Smooth muscle cell (in vitro differentiated cells): Measurements from ENCODE around the gene ANKRD63. TPM values are rescaled to one million over a fixed set of nuclear protein-coding genes. Genes with fewer than 3 reads are reported as not detected.

Source experiments
- DNase-seq: peaks from one replicate; lab custom pipeline; 2025; ENCODE audit not compliant: unreplicated experiment; lab: John Stamatoyannopoulos, UW
- H2AFZ ChIP-seq: fragments of 200-600 bp; sonication (generic); 2 replicates; pipeline ENCODE4 v1.6.0; 2016; ENCODE audit warnings: antibody characterized with exemption, low read depth, mild to moderate bottlenecking
- H3F3A ChIP-seq: fragments of 200-600 bp; sonication (generic); 2 replicates; pipeline ENCODE4 v1.6.0; 2017; ENCODE audit warnings: antibody characterized with exemption, low read depth
- H3K27ac ChIP-seq: fragments of 200-600 bp; sonication (generic); 2 replicates; pipeline ENCODE4 v1.5.1; 2016; ENCODE audit warnings: low read depth, mild to moderate bottlenecking
- H3K27me3 ChIP-seq: fragments of 200-600 bp; sonication (generic); 2 replicates; pipeline ENCODE4 v1.6.1; 2016; ENCODE audit warnings: low read depth, mild to moderate bottlenecking
- H3K36me3 ChIP-seq: fragments of 200-600 bp; sonication (generic); 2 replicates; pipeline ENCODE4 v1.5.1; 2016; ENCODE audit warnings: low read depth
- H3K4me1 ChIP-seq: fragments of 200-600 bp; sonication (generic); 2 replicates; pipeline ENCODE4 v1.5.1; 2016; ENCODE audit warnings: low read depth
- H3K4me2 ChIP-seq: fragments of 200-600 bp; sonication (generic); 2 replicates; pipeline ENCODE4 v1.6.0; 2016; ENCODE audit warnings: mild to moderate bottlenecking
- H3K4me3 ChIP-seq: fragments of 200-600 bp; sonication (generic); 2 replicates; pipeline ENCODE4 v1.5.1; 2016; ENCODE audit warnings: mild to moderate bottlenecking
- H3K79me2 ChIP-seq: fragments of 200-600 bp; sonication (generic); 2 replicates; pipeline ENCODE4 v1.6.0; 2016; ENCODE audit warnings: low read depth, mild to moderate bottlenecking
- H3K9ac ChIP-seq: fragments of 200-600 bp; sonication (generic); 2 replicates; pipeline ENCODE4 v1.6.0; 2016; ENCODE audit warnings: low read depth
- H3K9me3 ChIP-seq: fragments of 200-600 bp; sonication (generic); replicated peaks from 2 replicates; pipeline ENCODE4 v1.5.1; 2016; ENCODE audit warnings: low read depth
- H4K20me1 ChIP-seq: fragments of 200-600 bp; sonication (generic); 2 replicates; pipeline ENCODE4 v1.6.0; 2016; ENCODE audit warnings: low read depth
- WGBS: methylation state at CpG from one replicate; pipeline ENCODE4 v1.1.7; 2016; ENCODE audit warnings: low lambda C conversion rate; 5-methylcytosine and 5-hydroxymethylcytosine counted together
- polyA plus RNA-seq: library from polyadenylated mRNA; unstranded; fragments of >200 nt; fragmentation: Nextera tagmentation; extraction: Ambion mirVana; gene quantifications from 2 replicates; pipeline ENCODE4 v1.2.1, GENCODE V29; 2016
- total RNA-seq: library from RNA; depleted of rRNA; stranded (reverse); fragments of >200 nt; gene quantifications from 2 replicates; pipeline ENCODE4 v1.2.3, GENCODE V29; 2014
- TF ChIP-seq, protein P1 (sequence below): fragments of 200-600 bp; sonication (generic); IDR thresholded peaks from 2 replicates; pipeline ENCODE4 v1.5.1; 2017; ENCODE audit warnings: borderline replicate concordance, mild to moderate bottlenecking, antibody characterized with exemption; ENCODE audit not compliant: insufficient read depth, poor library complexity, severe bottlenecking

Gene ANKRD63
- total and polyA plus RNA-seq, 2 experiments from 2014 or later: not detected

DNA sequence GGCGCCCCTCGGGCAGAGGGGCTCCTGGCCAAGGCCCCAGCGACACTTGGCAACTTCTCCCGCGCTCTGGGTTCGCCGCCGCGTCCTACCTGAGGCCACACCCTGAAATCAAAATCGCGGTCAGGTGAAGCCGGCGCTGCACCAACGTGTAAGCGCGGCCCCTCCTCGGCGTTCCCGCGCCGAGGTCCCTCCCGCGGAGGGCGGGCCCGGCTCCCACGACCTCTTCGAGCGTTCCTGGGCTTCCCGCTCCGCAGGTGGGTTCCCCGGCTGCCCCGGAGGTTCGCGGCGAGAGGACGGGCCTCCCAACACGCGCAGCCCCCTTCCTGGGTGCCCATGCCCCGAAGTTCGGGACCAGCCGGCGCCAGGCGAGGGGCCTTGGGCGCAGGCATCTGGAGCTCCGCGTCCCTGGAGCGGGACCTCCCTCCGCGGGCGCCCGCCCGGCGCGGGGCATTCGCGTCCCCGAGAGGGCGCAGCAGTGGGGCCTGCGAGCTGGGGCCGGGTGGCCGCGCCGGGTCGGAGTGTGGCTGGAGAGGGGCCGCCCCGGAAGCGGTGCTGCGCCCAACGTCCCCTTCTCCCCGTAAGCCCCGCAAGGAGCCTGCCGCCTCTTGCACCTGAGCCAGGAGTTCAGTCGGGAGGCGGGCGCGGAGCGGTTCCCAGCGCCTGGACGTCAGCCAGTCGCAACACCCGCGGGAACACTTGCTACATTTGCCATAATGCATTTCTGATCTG lies 30.3 kb downstream of the ANKRD63 start:
- H3K9me3 ChIP-seq: no peaks in the 10 kb centered on the region
- H3K27ac ChIP-seq: no peak overlapping the region
- WGBS: 1% methylated on average over 71 of the region's 82 CpGs
- TF ChIP-seq, protein P1, sequence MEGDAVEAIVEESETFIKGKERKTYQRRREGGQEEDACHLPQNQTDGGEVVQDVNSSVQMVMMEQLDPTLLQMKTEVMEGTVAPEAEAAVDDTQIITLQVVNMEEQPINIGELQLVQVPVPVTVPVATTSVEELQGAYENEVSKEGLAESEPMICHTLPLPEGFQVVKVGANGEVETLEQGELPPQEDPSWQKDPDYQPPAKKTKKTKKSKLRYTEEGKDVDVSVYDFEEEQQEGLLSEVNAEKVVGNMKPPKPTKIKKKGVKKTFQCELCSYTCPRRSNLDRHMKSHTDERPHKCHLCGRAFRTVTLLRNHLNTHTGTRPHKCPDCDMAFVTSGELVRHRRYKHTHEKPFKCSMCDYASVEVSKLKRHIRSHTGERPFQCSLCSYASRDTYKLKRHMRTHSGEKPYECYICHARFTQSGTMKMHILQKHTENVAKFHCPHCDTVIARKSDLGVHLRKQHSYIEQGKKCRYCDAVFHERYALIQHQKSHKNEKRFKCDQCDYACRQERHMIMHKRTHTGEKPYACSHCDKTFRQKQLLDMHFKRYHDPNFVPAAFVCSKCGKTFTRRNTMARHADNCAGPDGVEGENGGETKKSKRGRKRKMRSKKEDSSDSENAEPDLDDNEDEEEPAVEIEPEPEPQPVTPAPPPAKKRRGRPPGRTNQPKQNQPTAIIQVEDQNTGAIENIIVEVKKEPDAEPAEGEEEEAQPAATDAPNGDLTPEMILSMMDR: no peak
- H3K79me2 ChIP-seq: no peaks in the 10 kb centered on the region
- peak overlapping the region; percentile 65 for H2AFZ ChIP-seq
- H3K36me3 ChIP-seq: no peaks in the 10 kb centered on the region
- H4K20me1 ChIP-seq: no peaks in the 10 kb centered on the region
- H3K4me2 ChIP-seq: peak overlapping the region; percentile 96
- no peak for DNase-seq
- no peak overlapping the region for H3K9ac ChIP-seq
- H3K27me3 ChIP-seq: peaks cover 52% of the 10 kb centered on the region
- peak overlapping the region; percentile 66 for H3K4me3 ChIP-seq
- H3K4me1 ChIP-seq: peaks cover 7% of the 10 kb centered on the region
- H3F3A ChIP-seq: no peaks in the 10 kb centered on the region

DNA sequence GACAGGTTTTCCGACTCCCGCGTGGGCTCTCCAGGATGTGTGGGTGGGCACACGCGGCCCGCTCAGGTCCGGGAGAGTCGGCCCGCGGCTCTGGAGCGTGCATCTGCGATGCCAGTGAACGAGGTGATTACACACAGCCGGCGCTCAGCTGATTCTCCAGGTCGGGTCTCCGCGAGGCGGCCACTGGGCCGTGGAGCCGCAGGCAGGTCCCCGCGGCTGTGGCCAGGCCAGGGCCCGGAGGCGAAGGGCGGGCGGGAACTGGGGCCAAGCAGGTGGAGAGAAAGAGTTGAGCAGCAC lies 30.8 kb downstream of the ANKRD63 start:
- Histone ChIP-seq H3K9ac (no peak overlapping the region), H3K27me3 (peaks cover 52% of the 10 kb centered on the region), H3K4me2 (peak overlapping the region; percentile 96), H2AFZ (no peak overlapping the region), H3K36me3 (no peaks in the 10 kb centered on the region), H3K27ac (no peak overlapping the region), H4K20me1 (no peaks in the 10 kb centered on the region), H3K4me1 (peaks cover 7% of the 10 kb centered on the region), H3K4me3 (peak overlapping the region; percentile 66), H3K9me3 (no peaks in the 10 kb centered on the region), H3F3A (no peaks in the 10 kb centered on the region), H3K79me2 (no peaks in the 10 kb centered on the region)
- DNase-seq: no peak
- TF ChIP-seq, protein P1: no peak
- WGBS: 31% methylated on average over 21 of the region's 27 CpGs

DNA sequence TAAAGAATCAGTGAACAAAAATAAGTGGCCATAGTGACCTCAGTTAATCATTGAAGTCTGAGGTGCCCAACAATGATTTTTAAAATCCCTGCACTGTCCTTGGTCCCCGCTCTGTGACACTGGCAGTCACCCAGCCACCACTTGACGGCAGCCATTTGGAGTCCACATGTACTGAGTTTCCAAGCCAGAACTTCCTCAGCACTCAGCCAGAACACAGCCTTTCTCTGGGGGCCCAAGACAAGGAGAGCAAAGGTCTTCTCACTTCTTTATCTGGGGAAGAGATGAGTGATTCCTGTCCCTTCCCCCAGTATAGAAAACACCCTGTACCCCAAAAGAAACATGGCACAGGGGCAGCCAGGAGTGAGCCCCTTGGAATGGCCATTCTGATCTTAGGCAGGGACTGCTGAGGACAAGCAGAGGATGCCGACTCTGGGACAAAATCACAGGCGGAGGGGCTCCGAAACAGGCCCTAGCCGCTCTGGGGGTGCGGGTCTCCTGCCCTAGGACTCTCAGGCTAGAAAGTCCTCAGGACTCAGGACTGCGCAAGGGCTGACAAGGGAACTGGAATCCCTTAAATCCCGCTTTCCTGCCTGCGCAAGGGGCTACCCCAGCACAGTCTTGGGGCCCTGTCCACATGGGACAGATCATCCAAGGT lies 31.3 kb downstream of the ANKRD63 start:
- Histone ChIP-seq H3K79me2 (no peaks in the 10 kb centered on the region), H3K4me1 (peaks cover 7% of the 10 kb centered on the region), H3K36me3 (no peaks in the 10 kb centered on the region), H3K9ac (no peak overlapping the region), H3K4me3 (peak overlapping the region; percentile 66), H2AFZ (no peak overlapping the region), H4K20me1 (no peaks in the 10 kb centered on the region), H3K4me2 (peak overlapping the region; percentile 96), H3K27ac (no peak overlapping the region), H3K27me3 (peaks cover 52% of the 10 kb centered on the region), H3F3A (no peaks in the 10 kb centered on the region), H3K9me3 (no peaks in the 10 kb centered on the region)
- no peak for DNase-seq
- 91% methylated on average over 10 of the region's 10 CpGs for WGBS
- TF ChIP-seq, protein P1: no peak
